Measurements from ENCODE around the gene EFNA2. TPM values are rescaled to one million over a fixed set of nuclear protein-coding genes. Genes with fewer than 3 reads are reported as not detected.
A peak's percentile ranks its signal among the peaks of the same experiment; 100 is the strongest.

The EFNA2 gene
- polyA plus RNA-seq, 1 experiment = not detected

DNA sequence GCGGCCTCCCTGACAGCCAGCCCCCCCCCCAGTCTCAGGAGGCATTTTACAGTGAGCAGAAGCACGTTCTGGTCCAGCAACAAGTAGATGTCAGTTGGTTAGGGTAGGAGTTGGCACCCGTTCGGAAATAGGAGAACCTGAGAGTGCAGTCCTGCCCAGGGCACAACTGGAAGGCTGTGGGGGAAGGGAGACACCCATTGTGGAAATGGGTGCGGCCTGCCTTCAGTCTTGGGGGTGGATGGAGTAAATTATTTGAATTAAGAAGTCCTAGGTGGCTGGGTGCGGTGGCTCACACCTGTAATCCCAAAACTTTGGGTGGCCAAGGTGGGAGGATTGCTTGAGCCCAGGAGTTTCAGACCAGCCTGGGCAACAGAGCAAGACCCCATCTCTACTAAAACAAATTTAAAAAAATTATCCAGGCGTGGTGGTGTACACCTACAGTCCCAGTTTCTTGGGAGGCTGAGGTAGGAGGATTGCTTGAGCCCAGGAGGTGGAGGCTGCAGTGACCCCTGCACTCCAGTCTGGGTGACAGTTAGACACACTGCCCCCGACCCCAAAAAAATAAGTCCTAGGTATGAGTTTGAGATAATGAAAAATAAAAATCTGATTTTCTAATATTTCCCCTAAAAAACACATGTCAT is 15.3 kb upstream of the EFNA2 start:
- Histone ChIP-seq H3K9me3 (ENCODE audit: control insufficient read depth, insufficient read depth, low read length) (peaks cover 12% of the 10 kb centered on the region; the same call in 1 of the 2 replicates), H3K27me3 (ENCODE audit: control insufficient read depth, insufficient read depth, low read length) (no peaks in the 10 kb centered on the region), H3K4me3 (ENCODE audit: low read depth, low read length) (peak overlapping the region; percentile 94), H3K27ac (ENCODE audit: low read depth, low read length) (peak overlapping the region; percentile 94)
- ChIA-PET POLR2A (interaction anchor here (0.8 to 7.1 kb wide), 3 partner anchors 14 to 26 kb away, joined by 4 to 241 read pairs (median 237); no protein-coding TSS in a partner anchor), CTCF (no interaction called here)
- TF ChIP-seq, protein P1, sequence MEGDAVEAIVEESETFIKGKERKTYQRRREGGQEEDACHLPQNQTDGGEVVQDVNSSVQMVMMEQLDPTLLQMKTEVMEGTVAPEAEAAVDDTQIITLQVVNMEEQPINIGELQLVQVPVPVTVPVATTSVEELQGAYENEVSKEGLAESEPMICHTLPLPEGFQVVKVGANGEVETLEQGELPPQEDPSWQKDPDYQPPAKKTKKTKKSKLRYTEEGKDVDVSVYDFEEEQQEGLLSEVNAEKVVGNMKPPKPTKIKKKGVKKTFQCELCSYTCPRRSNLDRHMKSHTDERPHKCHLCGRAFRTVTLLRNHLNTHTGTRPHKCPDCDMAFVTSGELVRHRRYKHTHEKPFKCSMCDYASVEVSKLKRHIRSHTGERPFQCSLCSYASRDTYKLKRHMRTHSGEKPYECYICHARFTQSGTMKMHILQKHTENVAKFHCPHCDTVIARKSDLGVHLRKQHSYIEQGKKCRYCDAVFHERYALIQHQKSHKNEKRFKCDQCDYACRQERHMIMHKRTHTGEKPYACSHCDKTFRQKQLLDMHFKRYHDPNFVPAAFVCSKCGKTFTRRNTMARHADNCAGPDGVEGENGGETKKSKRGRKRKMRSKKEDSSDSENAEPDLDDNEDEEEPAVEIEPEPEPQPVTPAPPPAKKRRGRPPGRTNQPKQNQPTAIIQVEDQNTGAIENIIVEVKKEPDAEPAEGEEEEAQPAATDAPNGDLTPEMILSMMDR (IDR thresholded peaks at IDR 0.05; ENCODE audit: low read depth, low read length) = no peak
- DNase-seq (ENCODE audit: low read depth, low spot score) = no peak

DNA sequence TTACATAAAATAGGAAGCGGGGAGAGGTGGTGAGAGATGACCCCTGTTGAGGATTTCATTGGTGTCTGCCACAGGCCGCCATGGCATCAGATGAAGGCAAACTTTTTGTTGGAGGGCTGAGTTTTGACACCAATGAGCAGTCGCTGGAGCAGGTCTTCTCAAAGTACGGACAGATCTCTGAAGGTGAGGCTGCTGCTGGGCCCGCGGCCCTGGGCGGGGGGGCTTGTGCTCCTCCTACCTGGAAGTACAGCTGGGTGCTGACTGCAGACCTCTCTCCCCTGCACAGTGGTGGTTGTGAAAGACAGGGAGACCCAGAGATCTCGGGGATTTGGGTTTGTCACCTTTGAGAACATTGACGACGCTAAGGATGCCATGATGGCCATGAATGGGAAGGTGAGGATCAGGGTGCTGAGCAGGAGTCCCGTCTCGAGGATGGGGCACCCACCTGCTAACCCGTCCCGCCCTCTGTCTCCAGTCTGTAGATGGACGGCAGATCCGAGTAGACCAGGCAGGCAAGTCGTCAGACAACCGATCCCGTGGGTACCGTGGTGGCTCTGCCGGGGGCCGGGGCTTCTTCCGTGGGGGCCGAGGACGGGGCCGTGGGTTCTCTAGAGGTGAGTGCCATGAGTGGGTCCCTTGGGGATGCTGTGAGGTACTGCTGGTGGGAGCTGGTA is 14.7 kb upstream of the EFNA2 start:
- ChIA-PET POLR2A (interaction anchor here (1.5 kb wide), 1 partner anchor 27 kb away, joined by 5 read pairs; no protein-coding TSS in a partner anchor), CTCF (no interaction called here)
- Histone ChIP-seq H3K9me3 (ENCODE audit: control insufficient read depth, insufficient read depth, low read length) (peaks cover 12% of the 10 kb centered on the region; the same call in 1 of the 2 replicates), H3K27ac (ENCODE audit: low read depth, low read length) (peak overlapping the region; percentile 94), H3K27me3 (ENCODE audit: control insufficient read depth, insufficient read depth, low read length) (no peaks in the 10 kb centered on the region), H3K4me3 (ENCODE audit: low read depth, low read length) (peak overlapping the region; percentile 94)
- DNase-seq (ENCODE audit: low read depth, low spot score) = no peak
- TF ChIP-seq, protein P1 (IDR thresholded peaks at IDR 0.05; ENCODE audit: low read depth, low read length) = no peak

GRCh38 chr19:1271528-1272422 is 13.9 kb upstream of the EFNA2 start:
- ChIA-PET CTCF (interaction anchor here (2.6 kb wide), 1 partner anchor 28 kb away, joined by 12 read pairs; no protein-coding TSS in a partner anchor), POLR2A (interaction anchor here (0.6 to 2.5 kb wide), 4 partner anchors 8 to 1204 kb away, joined by 3 to 13 read pairs (median 6); partner anchors contain the start of gene GADD45B)
- no peak for DNase-seq (ENCODE audit: low read depth, low spot score)
- Histone ChIP-seq H3K9me3 (ENCODE audit: control insufficient read depth, insufficient read depth, low read length) (peaks cover 12% of the 10 kb centered on the region; the same call in 1 of the 2 replicates), H3K27ac (ENCODE audit: low read depth, low read length) (no peak overlapping the region), H3K27me3 (ENCODE audit: control insufficient read depth, insufficient read depth, low read length) (no peaks in the 10 kb centered on the region), H3K4me3 (ENCODE audit: low read depth, low read length) (peak overlapping the region; percentile 5; the same call in 1 of the 2 replicates)
- TF ChIP-seq, protein P1 (IDR thresholded peaks at IDR 0.05; ENCODE audit: low read depth, low read length) = no peak

- Histone ChIP-seq H3K27me3 (ENCODE audit: control insufficient read depth, insufficient read depth, low read length) (no peaks in the 10 kb centered on the region), H3K9me3 (ENCODE audit: control insufficient read depth, insufficient read depth, low read length) (peaks cover 12% of the 10 kb centered on the region; the same call in 1 of the 2 replicates), H3K27ac (ENCODE audit: low read depth, low read length) (no peak overlapping the region), H3K4me3 (ENCODE audit: low read depth, low read length) (no peak overlapping the region)
- ChIA-PET POLR2A (interaction anchor here (0.6 to 2.5 kb wide), 7 partner anchors 8 to 1203 kb away, joined by 3 to 13 read pairs (median 5); partner anchors contain the start of gene GADD45B), CTCF (interaction anchor here (1.0 to 2.6 kb wide), 2 partner anchors 29 to 159 kb away, joined by 3 to 12 read pairs; no protein-coding TSS in a partner anchor)
- TF ChIP-seq, protein P1 (IDR thresholded peaks at IDR 0.05; ENCODE audit: low read depth, low read length) = no peak
- DNase-seq (ENCODE audit: low read depth, low spot score) = no peak
Observed at GRCh38 chr19:1272423-1273262, 13.0 kb upstream of the EFNA2 start.
